NB4 (cell line): ENCODE results near the gene CLDN15.

Experiments used
- CTCF ChIP-seq: IDR thresholded peaks from one replicate; pipeline ENCODE4 v1.5.1; 2012; ENCODE audit warnings: low read depth, low read length
- POLR2A ChIP-seq: IDR thresholded peaks from 2 replicates; pipeline ENCODE4 v1.6.1; 2011; ENCODE audit warnings: mild to moderate bottlenecking; ENCODE audit not compliant: insufficient read length; ENCODE audit errors: extremely low read depth
- TF ChIP-seq, protein P1 (sequence below): IDR thresholded peaks from 2 replicates; pipeline ENCODE4 v1.6.1; 2011; ENCODE audit warnings: low read depth, low read length

DNA sequence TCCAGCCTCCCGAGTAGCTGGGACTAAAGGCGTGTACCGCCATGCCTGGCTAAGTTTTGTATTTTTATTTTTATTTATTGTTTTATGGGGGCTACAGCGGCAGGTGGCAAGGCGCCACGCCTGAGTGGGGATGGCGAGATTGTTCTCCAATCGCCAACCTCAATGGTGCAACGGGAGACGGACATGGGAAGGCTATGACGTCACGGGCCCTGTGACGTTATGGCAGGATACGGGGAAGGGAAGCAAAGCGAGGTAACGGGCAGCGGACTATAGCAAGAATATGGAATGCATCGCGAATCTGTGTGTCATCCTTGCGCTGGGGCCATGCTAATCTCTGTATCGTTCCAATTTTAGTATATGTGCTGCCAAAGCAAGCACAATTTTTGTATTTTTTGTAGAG lies 32.1 kb upstream of the CLDN15 start:
- TF ChIP-seq, protein P1, sequence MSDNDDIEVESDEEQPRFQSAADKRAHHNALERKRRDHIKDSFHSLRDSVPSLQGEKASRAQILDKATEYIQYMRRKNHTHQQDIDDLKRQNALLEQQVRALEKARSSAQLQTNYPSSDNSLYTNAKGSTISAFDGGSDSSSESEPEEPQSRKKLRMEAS = no peak
- TF ChIP-seq CTCF (no peak), POLR2A (no peak)
